ENCODE data around the gene CIRBP. TPM values are rescaled to one million over a fixed set of nuclear protein-coding genes. Genes with fewer than 3 reads are reported as not detected.

Gene CIRBP
- total and polyA plus RNA-seq, 2 of the 13 experiments (the other 11 are each of a cell fraction or from before 2014, with no cell fraction given) = 133 to 140 TPM

DNA sequence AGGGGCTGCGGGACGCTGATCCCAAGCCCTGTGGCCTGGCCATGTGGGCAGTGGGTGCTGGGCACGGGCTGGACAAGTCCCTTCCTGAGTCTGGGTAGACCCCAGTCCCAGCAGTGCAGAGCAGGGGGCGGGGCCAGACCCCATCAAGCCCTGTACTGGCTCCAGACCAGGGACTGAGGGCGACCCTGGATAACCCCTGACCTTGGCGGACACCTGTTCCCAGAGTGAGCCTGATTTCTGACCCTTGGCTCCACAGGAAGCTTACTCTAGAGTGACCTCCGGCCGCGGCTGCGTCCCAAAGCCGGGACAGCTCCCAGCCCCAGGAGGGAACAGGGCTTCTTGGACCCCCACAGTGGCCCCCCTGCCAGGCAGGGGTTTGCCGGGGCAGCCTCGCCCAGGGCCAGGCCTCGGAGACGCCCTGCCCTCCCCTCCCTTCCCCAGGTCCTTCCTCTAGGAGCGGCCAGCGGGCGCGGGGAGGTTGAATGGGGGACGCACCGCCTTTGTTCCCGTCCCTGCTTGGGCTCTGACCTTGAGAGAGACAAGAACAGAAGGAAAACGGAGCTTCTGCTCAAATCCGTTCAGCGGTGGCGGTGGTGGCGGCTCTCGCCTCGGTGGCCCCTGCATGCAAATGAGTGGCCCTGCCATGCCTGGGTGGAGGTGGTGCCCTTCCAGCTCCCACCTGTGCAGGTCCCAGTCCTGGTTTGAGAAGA is 14.2 kb downstream of the CIRBP start (continued):
- TF ChIP-seq, protein P1, sequence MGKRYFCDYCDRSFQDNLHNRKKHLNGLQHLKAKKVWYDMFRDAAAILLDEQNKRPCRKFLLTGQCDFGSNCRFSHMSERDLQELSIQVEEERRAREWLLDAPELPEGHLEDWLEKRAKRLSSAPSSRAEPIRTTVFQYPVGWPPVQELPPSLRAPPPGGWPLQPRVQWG (CRISPR knock-in tag; IDR thresholded peaks at IDR 0.05; ENCODE audit: borderline replicate concordance, low read depth) = no peak
- no peak for TF ChIP-seq EEA1 (CRISPR knock-in tag; IDR thresholded peaks at IDR 0.05; ENCODE audit: borderline replicate concordance)
- TF ChIP-seq ZSCAN12 (CRISPR knock-in tag; IDR thresholded peaks at IDR 0.05) = peak; percentile 30; the same call in 1 of the 2 replicates
- no peak for TF ChIP-seq PAF1 (CRISPR knock-in tag; IDR thresholded peaks at IDR 0.05)
- no peak for TF ChIP-seq ZNF44 (CRISPR knock-in tag; IDR thresholded peaks at IDR 0.05)
- TF ChIP-seq MED8 (CRISPR knock-in tag; IDR thresholded peaks at IDR 0.05; ENCODE audit: insufficient replicate concordance) = no peak
- peak; percentile 70 for TF ChIP-seq SP4 (CRISPR knock-in tag; IDR thresholded peaks at IDR 0.05)
- TF ChIP-seq, protein P2, sequence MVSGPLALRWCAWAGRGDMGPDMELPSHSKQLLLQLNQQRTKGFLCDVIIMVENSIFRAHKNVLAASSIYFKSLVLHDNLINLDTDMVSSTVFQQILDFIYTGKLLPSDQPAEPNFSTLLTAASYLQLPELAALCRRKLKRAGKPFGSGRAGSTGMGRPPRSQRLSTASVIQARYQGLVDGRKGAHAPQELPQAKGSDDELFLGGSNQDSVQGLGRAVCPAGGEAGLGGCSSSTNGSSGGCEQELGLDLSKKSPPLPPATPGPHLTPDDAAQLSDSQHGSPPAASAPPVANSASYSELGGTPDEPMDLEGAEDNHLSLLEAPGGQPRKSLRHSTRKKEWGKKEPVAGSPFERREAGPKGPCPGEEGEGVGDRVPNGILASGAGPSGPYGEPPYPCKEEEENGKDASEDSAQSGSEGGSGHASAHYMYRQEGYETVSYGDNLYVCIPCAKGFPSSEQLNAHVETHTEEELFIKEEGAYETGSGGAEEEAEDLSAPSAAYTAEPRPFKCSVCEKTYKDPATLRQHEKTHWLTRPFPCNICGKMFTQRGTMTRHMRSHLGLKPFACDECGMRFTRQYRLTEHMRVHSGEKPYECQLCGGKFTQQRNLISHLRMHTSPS (CRISPR knock-in tag; IDR thresholded peaks at IDR 0.05; ENCODE audit: low read depth) = peak; percentile 69; the same call in 1 of the 2 replicates
- TF ChIP-seq HDAC2 (CRISPR knock-in tag; IDR thresholded peaks at IDR 0.05) = peak; percentile 65; the same call in 1 of the 2 replicates
- peak; percentile 71; the same call in 1 of the 2 replicates for TF ChIP-seq ZNF891 (CRISPR knock-in tag; IDR thresholded peaks at IDR 0.05)
- TF ChIP-seq, protein P3, sequence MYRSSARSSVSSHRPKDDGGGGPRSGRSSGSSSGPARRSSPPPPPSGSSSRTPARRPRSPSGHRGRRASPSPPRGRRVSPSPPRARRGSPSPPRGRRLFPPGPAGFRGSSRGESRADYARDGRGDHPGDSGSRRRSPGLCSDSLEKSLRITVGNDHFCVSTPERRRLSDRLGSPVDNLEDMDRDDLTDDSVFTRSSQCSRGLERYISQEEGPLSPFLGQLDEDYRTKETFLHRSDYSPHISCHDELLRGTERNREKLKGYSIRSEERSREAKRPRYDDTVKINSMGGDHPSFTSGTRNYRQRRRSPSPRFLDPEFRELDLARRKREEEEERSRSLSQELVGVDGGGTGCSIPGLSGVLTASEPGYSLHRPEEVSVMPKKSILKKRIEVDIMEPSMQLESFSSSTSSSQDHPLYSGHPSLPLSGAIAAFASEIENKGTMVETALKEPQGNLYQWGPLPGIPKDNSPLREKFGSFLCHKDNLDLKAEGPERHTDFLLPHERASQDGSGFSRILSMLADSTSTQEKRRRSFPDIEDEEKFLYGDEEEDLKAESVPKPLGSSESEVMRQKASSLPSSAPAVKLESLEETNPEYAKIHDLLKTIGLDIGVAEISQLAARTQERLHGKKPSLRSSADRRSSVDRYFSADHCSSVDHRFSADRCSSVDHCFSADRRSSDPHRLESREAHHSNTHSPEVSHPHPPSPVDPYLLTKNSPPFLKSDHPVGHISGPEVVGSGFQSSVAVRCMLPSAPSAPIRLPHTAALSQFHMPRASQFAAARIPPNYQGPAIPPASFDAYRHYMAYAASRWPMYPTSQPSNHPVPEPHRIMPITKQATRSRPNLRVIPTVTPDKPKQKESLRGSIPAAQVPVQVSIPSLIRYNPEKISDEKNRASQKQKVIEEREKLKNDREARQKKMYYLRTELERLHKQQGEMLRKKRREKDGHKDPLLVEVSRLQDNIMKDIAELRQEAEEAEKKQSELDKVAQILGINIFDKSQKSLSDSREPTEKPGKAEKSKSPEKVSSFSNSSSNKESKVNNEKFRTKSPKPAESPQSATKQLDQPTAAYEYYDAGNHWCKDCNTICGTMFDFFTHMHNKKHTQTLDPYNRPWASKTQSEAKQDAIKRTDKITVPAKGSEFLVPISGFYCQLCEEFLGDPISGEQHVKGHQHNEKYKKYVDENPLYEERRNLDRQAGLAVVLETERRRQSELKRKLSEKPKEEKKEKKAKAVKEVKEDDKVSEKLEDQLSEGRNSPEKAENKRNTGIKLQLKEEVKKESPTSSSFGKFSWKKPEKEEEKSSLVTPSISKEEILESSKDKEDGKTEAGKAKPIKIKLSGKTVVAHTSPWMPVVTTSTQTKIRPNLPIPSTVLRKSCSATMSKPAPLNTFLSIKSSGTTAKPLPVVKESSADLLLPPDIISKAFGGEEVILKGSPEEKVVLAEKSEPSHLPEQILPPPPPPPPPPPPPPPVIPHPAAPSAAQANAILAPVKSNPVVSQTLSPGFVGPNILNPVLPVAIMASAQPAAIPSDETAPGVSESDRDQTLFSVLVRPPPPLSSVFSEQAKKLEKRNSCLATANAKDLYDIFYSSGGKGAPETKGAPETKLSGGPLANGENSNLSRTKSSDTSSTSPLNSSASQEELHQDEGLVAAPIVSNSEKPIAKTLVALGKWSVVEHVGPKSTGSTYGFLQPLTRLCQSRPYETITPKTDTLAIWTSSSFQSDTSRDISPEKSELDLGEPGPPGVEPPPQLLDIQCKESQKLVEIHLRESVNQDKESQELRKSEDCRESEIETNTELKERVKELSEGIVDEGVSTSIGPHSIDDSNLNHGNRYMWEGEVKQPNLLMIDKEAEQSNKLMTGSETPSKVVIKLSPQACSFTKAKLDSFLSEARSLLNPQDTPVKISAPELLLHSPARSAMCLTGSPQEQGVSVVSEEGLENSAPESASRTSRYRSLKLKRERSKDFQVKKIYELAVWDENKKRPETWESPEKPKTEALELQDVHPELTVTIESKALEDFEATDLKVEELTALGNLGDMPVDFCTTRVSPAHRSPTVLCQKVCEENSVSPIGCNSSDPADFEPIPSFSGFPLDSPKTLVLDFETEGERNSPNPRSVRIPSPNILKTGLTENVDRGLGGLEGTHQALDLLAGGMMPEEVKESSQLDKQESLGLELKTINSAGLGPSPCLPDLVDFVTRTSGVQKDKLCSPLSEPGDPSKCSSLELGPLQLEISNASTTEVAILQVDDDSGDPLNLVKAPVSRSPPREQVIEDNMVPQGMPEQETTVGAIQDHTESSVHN (CRISPR knock-in tag; IDR thresholded peaks at IDR 0.05) = no peak
- TF ChIP-seq DMAP1 (CRISPR knock-in tag; IDR thresholded peaks at IDR 0.05) = no peak; the same call in 1 of the 2 replicates
- no peak for TF ChIP-seq FIP1L1 (IDR thresholded peaks at IDR 0.05; ENCODE audit: borderline replicate concordance, insufficient read depth, low read depth, low read length)
- no peak for TF ChIP-seq ZNF773 (CRISPR knock-in tag; IDR thresholded peaks at IDR 0.05; ENCODE audit: borderline replicate concordance)
- no peak for TF ChIP-seq ZNF674 (CRISPR knock-in tag; IDR thresholded peaks at IDR 0.05; ENCODE audit: low read depth)
- TF ChIP-seq KDM5A (IDR thresholded peaks at IDR 0.05; ENCODE audit: borderline replicate concordance, low read length) = no peak
- no peak for TF ChIP-seq SOX13 (IDR thresholded peaks at IDR 0.05)
- 0 out of 4 replicates have a peak, but pooled peaks have one; percentile 25 to 43 for TF ChIP-seq SOX13 (CRISPR knock-in tag; conservative IDR thresholded peaks at IDR 0.05 in 1 of 2, IDR thresholded peaks at IDR 0.05 in 1 of 2)
- no peak for TF ChIP-seq ZKSCAN8 (CRISPR knock-in tag; IDR thresholded peaks at IDR 0.05; ENCODE audit: borderline replicate concordance)

Measured in HepG2 (cell line).